Neural crest cell (in vitro differentiated cells): ENCODE measurements around the gene RNF150. TPM values are rescaled to one million over a fixed set of nuclear protein-coding genes. Genes with fewer than 3 reads are reported as not detected.

ENCODE experiments used
- DNase-seq: peaks from one replicate; pipeline ENCODE4 v3.0.0; 2021; ENCODE audit warnings: low read depth, mixed read lengths, low spot score
- H3K27ac Mint-ChIP-seq: one replicate; pipeline ENCODE4 v1.8.0; 2021; ENCODE audit warnings: mild to moderate bottlenecking, mixed read lengths; ENCODE audit not compliant: unreplicated experiment
- H3K27me3 Mint-ChIP-seq: 2 replicates; pipeline ENCODE4 v1.8.0; 2021; ENCODE audit warnings: low read depth, mild to moderate bottlenecking, mixed read lengths
- H3K36me3 Mint-ChIP-seq: 2 replicates; pipeline ENCODE4 v1.8.0; 2021; ENCODE audit warnings: low read depth, mild to moderate bottlenecking, mixed read lengths
- H3K4me1 Mint-ChIP-seq: 2 replicates; pipeline ENCODE4 v1.8.0; 2021; ENCODE audit warnings: mixed read lengths
- H3K4me3 Mint-ChIP-seq: one replicate; pipeline ENCODE4 v1.8.0; 2021; ENCODE audit warnings: mild to moderate bottlenecking, mixed read lengths
- H3K9me3 Mint-ChIP-seq: 2 replicates; pipeline ENCODE4 v1.8.0; 2021; ENCODE audit warnings: mixed read lengths
- CTCF ChIP-seq: fragments of 200-600 bp; sonication (generic); conservative IDR thresholded peaks from 2 replicates; pipeline ENCODE4 v1.5.0; 2021; ENCODE audit warnings: antibody characterized with exemption, mild to moderate bottlenecking
- total RNA-seq: library from RNA; stranded (reverse); gene quantifications from 2 replicates; pipeline ENCODE4 v1.2.1, GENCODE V29; 2021

RNF150 gene
- total RNA-seq, 1 donor from 2014 or later: 23.3 TPM

DNA sequence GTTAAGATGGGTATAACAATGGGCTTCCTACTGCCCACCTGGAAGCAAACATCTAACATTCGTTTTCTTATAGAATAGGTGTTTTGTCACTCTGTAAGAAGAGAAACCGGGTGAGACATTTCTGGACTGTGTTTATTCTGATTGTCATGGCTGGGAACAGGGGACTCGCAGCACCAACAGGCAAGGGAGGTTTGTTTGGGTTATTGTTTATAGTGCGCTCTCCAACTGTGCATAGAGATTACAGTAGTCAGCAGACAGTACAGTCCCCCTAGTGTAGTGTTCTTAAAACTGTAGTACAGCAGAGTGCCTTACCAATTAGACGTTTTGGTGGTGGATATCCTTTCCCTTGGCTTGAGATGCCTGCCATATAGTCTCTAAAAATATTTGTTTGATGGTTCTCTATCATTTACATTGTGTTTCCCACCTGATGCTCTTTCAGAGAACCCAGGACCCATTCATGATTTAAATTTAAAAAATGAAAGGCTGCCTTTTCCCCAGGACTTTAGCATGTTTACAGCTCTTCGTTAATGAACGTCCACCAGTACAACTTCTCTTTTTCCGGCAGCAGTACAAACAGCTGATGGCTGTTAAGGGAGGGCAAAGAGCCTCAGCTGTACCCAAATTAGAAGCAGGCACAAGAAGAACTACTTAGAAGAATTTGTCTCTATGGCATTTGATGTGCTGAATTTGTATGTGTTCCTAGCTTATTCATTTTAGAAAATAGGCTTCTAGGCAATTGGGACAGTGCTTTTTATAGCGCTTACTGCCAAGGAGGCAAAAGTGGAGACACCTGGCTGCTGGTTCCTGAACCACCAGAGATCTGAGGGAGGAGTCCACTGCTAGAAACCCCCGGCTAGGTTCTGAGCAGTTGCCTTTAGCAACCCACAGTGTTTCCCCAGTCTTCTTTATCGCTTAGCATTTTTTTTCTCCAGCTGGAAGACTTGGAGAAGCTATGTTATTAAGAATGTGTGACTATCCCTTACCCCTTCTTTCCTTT lies 1.0 kb upstream of the RNF150 start:
- H3K27me3 Mint-ChIP-seq: peaks cover 47% of the 10 kb centered on the region
- DNase-seq: no peak
- H3K4me1 Mint-ChIP-seq: peaks cover 33% of the 10 kb centered on the region
- no peaks in the 10 kb centered on the region for H3K9me3 Mint-ChIP-seq
- no peak overlapping the region for H3K27ac Mint-ChIP-seq
- TF ChIP-seq CTCF: no peak
- no peaks in the 10 kb centered on the region for H3K36me3 Mint-ChIP-seq
- H3K4me3 Mint-ChIP-seq: peak overlapping the region; percentile 100

DNA sequence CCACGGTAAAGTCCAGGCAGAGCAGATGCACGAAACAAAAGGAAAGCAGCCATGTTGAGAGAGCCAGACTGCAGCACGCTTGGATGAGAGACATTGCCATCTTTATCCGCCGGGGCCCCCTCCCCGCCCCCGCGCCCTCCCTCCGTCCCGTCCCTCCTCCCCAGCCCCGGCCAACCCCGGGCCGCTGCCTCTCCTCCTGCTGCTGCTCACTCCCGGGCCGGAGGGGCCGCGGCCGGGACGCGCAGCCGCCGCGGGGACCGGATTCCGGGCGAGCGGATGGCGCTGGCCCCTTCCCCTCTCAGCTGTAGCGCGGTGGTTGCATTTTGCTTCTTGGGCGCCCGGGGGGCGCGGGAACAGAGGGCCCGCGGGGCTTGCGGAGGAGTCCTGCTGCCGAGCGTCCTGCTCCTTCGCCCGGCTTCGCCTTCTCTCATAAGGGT lies 542 bp downstream of the RNF150 start:
- Mint-ChIP-seq H3K27me3 (peaks cover 47% of the 10 kb centered on the region), H3K4me1 (peaks cover 36% of the 10 kb centered on the region), H3K27ac (no peak overlapping the region), H3K36me3 (no peaks in the 10 kb centered on the region), H3K4me3 (peak overlapping the region; percentile 93), H3K9me3 (no peaks in the 10 kb centered on the region)
- TF ChIP-seq CTCF: no peak
- DNase-seq: peak; percentile 46

DNA sequence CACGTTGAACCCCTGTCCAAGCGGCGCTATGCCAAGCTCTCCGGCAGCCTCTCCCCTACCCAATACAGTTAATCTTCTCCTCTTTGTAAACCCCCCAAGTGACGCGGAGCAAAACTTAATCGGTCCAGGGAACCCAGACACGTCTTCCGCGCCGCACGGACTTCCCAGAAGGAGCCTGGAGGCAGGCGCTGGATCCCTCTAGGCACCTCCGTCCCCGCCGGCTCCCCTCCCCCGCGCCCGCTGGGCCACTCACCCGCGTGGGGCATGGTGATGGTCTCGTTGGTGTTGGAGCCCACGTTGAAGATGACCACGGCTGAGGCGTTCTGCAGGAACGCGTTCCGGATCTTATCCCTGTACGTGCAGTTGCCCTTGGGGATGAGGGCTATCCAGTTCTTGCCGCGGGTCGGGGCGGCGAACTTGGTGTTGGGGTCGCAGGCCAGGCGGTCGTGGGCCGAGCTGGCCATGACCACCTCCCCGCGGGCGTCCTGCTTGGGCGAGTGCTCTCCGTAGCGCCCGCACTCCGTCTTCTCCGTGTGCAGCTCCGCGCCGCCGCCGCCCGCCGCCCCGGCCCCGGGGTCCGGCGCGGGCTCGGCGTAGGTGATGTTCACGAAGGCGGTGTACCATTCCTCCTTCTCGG lies 1.1 kb downstream of the RNF150 start:
- no peak for TF ChIP-seq CTCF
- Mint-ChIP-seq H3K27ac (no peak overlapping the region), H3K27me3 (peaks cover 42% of the 10 kb centered on the region), H3K9me3 (no peaks in the 10 kb centered on the region), H3K4me3 (peak overlapping the region; percentile 93), H3K4me1 (peaks cover 36% of the 10 kb centered on the region), H3K36me3 (no peaks in the 10 kb centered on the region)
- peak; percentile 32 for DNase-seq

GRCh38 chr4:141131723-141132071 lies 1.6 kb downstream of the RNF150 start:
- Mint-ChIP-seq H3K4me1 (peaks cover 36% of the 10 kb centered on the region), H3K4me3 (peak overlapping the region; percentile 93), H3K27me3 (peaks cover 37% of the 10 kb centered on the region), H3K9me3 (no peaks in the 10 kb centered on the region), H3K27ac (no peak overlapping the region), H3K36me3 (no peaks in the 10 kb centered on the region)
- no peak for DNase-seq
- TF ChIP-seq CTCF: no peak

DNA sequence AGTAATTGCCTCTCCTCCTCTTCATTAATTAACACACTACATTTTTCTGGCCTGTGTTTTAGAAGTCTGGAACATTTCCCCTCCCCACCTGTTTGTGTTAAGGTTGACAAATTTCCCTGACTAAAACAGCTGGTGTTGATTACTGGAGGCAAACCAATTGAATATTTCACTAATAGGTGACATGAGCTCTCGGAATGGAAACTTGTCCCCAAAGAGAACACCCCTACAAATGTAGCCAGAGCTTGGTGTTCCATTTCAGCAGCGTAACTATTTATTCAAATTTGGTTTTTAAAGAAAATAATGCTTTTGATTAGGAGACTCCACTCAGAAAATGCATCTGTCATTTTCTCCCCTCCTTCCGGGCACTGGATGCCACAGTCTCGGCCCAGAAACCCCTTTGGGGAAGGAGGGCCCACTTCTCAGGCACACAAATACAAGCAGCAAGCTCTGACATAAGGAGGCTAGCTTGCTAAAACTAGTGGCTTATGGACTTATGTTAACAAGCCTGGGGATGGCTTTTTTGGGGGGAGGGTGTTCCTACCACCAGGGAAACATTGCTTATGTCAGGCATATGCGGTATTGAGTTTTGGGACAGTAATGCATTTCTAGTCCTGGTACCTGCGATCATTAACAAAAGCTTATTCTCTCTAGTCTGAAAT lies 2.2 kb downstream of the RNF150 start:
- H3K4me3 Mint-ChIP-seq: peak overlapping the region; percentile 93
- no peaks in the 10 kb centered on the region for H3K36me3 Mint-ChIP-seq
- no peaks in the 10 kb centered on the region for H3K9me3 Mint-ChIP-seq
- peaks cover 36% of the 10 kb centered on the region for H3K4me1 Mint-ChIP-seq
- no peak for DNase-seq
- no peak for TF ChIP-seq CTCF
- H3K27ac Mint-ChIP-seq: no peak overlapping the region
- H3K27me3 Mint-ChIP-seq: peaks cover 31% of the 10 kb centered on the region
